Endothelial cell of umbilical vein (primary cell): ENCODE results near the gene NT5DC4. TPM values are rescaled to one million over a fixed set of nuclear protein-coding genes. Genes with fewer than 3 reads are reported as not detected.

Experiments
- BruUV-seq: library from RNA; stranded (reverse); fragments of 400-500 nt; replicated peaks from 2 replicates; lab custom pipeline; 2021; lab: Mats Ljungman, UMichigan
- CTCF ChIA-PET: fragments of 300-600, 350-600 bp; sonication (Branson Sonifier 250); formaldehyde crosslinking; loops from one replicate; lab custom pipeline; 2021; ENCODE audit warnings: antibody characterized with exemption, inconsistent platforms; lab: Charles Lee
- POLR2A ChIA-PET: fragments of 300-600, 350-600 bp; sonication (Branson Sonifier 250); formaldehyde crosslinking; loops from one replicate; lab custom pipeline; 2021; ENCODE audit warnings: antibody characterized with exemption, inconsistent platforms; lab: Charles Lee
- DNase-seq: peaks from one replicate; pipeline ENCODE4 v3.0.0-alpha.2; 2011; ENCODE audit warnings: low read depth, low spot score
- FAIRE-seq: peaks from 2 replicates; lab custom pipeline; 2011; peaks lifted over from hg19 to GRCh38; lab: Jason Lieb, UNC
- H2AFZ ChIP-seq: 2 replicates; pipeline ENCODE4 v1.6.0; 2012; ENCODE audit warnings: low read depth, low read length, control low read depth, inconsistent platforms
- H3K27ac ChIP-seq: 2 replicates; pipeline ENCODE4 v1.5.1; 2011; ENCODE audit warnings: low read depth, mild to moderate bottlenecking, control low read depth, low read length, moderate library complexity; ENCODE audit not compliant: insufficient read depth
- H3K27me3 ChIP-seq, 2 experiments: 2 replicates each; pipeline versions ENCODE4 v1.6.0 to v1.6.1; 2011; ENCODE audit warnings: low read length in 2 of 2, mixed read lengths in 1 of 2; ENCODE audit not compliant: control insufficient read depth in 2 of 2, insufficient read depth in 2 of 2
- H3K36me3 ChIP-seq, 2 experiments: 2 replicates in 1 of 2; 3 replicates in 1 of 2; pipeline ENCODE4 v1.5.1; 2011; ENCODE audit warnings: low read length in 2 of 2, mild to moderate bottlenecking in 1 of 2, moderate library complexity in 1 of 2; ENCODE audit not compliant: control insufficient read depth in 2 of 2, insufficient read depth in 2 of 2; ENCODE audit errors: extremely low read depth in 1 of 2
- H3K4me1 ChIP-seq: 3 replicates; pipeline ENCODE4 v1.5.1; 2011; ENCODE audit warnings: mild to moderate bottlenecking, low read length; ENCODE audit not compliant: control insufficient read depth, insufficient read depth; ENCODE audit errors: extremely low read depth
- H3K4me2 ChIP-seq: 2 replicates; pipeline ENCODE4 v1.6.1; 2011; ENCODE audit warnings: low read length, control low read depth, mixed read lengths; ENCODE audit not compliant: insufficient read depth
- H3K4me3 ChIP-seq, 3 experiments: fragments of 200-600 bp in 1 of 3; sonication (generic), shearing (Covaris generic) in 1 of 3; replicated peaks in 1 of 3; 2 replicates each; pipeline ENCODE4 v1.5.1; 2011 to 2016; ENCODE audit warnings: control low read depth in 3 of 3, low read length in 3 of 3, mild to moderate bottlenecking in 2 of 3, inconsistent platforms in 1 of 3, low read depth in 1 of 3, moderate library complexity in 1 of 3; ENCODE audit not compliant: insufficient read depth in 1 of 3
- H3K79me2 ChIP-seq: 2 replicates; pipeline ENCODE4 v1.6.0; 2012; ENCODE audit warnings: low read length, inconsistent platforms; ENCODE audit not compliant: control insufficient read depth, insufficient read depth
- H3K9ac ChIP-seq: replicated peaks from 2 replicates; pipeline ENCODE3; 2011; ENCODE audit warnings: low read length, control low read depth; ENCODE audit not compliant: insufficient read depth; ENCODE audit errors: extremely low read depth
- H3K9me1 ChIP-seq: replicated peaks from 3 replicates; pipeline ENCODE4 v1.6.0; 2011; ENCODE audit warnings: mild to moderate bottlenecking, low read length; ENCODE audit not compliant: control insufficient read depth, insufficient read depth; ENCODE audit errors: extremely low read depth
- H3K9me3 ChIP-seq: replicated peaks from 2 replicates; pipeline ENCODE4 v1.5.1; 2012; ENCODE audit warnings: low read length, inconsistent platforms; ENCODE audit not compliant: control insufficient read depth, insufficient read depth
- H4K20me1 ChIP-seq: replicated peaks from 2 replicates; pipeline ENCODE3; 2011; ENCODE audit warnings: mild to moderate bottlenecking, low read length; ENCODE audit not compliant: control insufficient read depth, insufficient read depth; ENCODE audit errors: extremely low read depth
- FOS ChIP-seq: IDR thresholded peaks from 2 replicates; pipeline ENCODE4 v1.6.1; 2011; ENCODE audit warnings: mild to moderate bottlenecking, low read length, moderate library complexity, borderline replicate concordance; ENCODE audit not compliant: insufficient read depth
- dilution Hi-C: fragments of 300-500 bp; cut with MboI; formaldehyde crosslinking; loops from one replicate; pipeline ENCODE4 v1.15.0; 2019; ENCODE audit warnings: low sequenced_read_pairs; ENCODE audit not compliant: extremely low pct_ligation_motif_present
- intact Hi-C: fragments of 100-400 bp; cut with micrococcal nuclease; formaldehyde crosslinking; loops from one replicate; pipeline ENCODE4 v1.10.0; 2022
- polyA plus RNA-seq, 4 experiments: library from polyadenylated mRNA; depleted of rRNA in 3 of 4; stranded (reverse) in 3 of 4; unstranded in 1 of 4; fragments of >200 nt; gene quantifications; 2 replicates each; pipeline versions ENCODE4 v1.2.1 to v1.2.3, GENCODE V29; 2011 to 2012; ENCODE audit warnings: missing spikeins in 1 of 4
- total RNA-seq: library from RNA; stranded (reverse); gene quantifications from 2 replicates; pipeline ENCODE4 v1.2.3, GENCODE V29; 2021
- TF ChIP-seq, protein P1 (sequence below), 2 donors: IDR thresholded peaks; 1 replicate in 1 of 2; 2 replicates in 1 of 2; pipeline ENCODE4 v1.5.1; 2011; ENCODE audit warnings: low read length in 2 of 2, mild to moderate bottlenecking in 2 of 2, moderate library complexity in 2 of 2, control low read depth in 1 of 2, inconsistent platforms in 1 of 2, low read depth in 1 of 2; ENCODE audit not compliant: insufficient read depth in 1 of 2; ENCODE audit errors: extremely low read depth in 1 of 2

The NT5DC4 gene
- total and polyA plus RNA-seq, 2 donors (not counting 3 experiments of a cell fraction or from before 2014, with no cell fraction given): not detected

DNA sequence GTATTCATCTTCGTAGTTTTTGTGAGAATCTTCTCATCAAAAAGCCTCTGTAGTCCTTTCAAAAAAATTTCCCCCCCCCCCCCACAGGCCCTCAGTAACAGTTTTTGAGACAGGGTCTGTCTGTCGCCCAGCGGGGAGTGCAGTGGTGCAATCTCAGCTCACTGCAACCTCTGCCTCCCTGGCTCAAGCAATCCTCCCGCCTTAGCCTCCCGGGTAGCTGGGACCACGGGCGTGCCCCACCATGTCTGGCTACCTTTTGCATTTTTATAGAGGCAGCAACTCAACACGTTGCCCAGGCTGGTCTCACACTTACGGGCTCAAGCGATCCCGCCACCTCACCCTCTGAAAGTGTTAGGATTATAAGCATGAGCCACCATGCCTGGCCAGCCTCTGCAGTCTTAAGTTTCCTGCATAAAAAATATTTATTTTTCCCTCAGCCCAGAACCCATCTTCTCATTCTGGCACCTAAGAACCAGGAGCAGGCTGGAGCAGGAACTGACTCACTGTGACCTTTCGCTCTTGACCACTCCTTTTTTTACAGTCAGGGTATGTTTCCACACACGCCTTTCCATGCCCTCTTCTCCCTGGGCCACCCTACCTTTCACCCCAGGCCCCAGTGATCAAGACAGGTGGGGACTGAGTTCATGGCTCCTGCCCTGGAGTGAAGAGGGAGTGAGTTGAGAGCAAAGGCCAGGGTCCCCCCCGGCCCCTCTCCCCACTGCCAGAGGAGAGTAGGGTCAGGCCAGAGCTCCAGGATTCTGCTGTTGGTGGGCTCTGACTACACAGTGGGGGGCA lies 32.5 kb upstream of the NT5DC4 start:
- intact Hi-C loops: loop anchor here (1.0 kb wide), 1 partner anchor 104 kb away; the partner anchor contains the start of gene CHCHD5
- Histone ChIP-seq H3K9ac (no peak overlapping the region), H3K27ac (peak overlapping the region; percentile 21), H3K79me2 (no peaks in the 10 kb centered on the region), H3K9me1 (no peaks in the 10 kb centered on the region), H3K27me3 (no peaks in the 10 kb centered on the region), H3K4me2 (no peak overlapping the region), H3K9me3 (no peaks in the 10 kb centered on the region), H4K20me1 (no peaks in the 10 kb centered on the region), H3K4me3 (no peak overlapping the region), H3K36me3 (no peaks in the 10 kb centered on the region), H2AFZ (peak overlapping the region; percentile 7), H3K4me1 (peaks cover 48% of the 10 kb centered on the region)
- FAIRE-seq: peak; percentile 83
- POLR2A ChIA-PET: interaction anchor here (0.6 kb wide), 1 partner anchor 43 kb away, joined by 5 read pairs; no protein-coding TSS in a partner anchor
- no TSS peak for BruUV-seq
- DNase-seq: peak; percentile 30
- TF ChIP-seq, protein P1, sequence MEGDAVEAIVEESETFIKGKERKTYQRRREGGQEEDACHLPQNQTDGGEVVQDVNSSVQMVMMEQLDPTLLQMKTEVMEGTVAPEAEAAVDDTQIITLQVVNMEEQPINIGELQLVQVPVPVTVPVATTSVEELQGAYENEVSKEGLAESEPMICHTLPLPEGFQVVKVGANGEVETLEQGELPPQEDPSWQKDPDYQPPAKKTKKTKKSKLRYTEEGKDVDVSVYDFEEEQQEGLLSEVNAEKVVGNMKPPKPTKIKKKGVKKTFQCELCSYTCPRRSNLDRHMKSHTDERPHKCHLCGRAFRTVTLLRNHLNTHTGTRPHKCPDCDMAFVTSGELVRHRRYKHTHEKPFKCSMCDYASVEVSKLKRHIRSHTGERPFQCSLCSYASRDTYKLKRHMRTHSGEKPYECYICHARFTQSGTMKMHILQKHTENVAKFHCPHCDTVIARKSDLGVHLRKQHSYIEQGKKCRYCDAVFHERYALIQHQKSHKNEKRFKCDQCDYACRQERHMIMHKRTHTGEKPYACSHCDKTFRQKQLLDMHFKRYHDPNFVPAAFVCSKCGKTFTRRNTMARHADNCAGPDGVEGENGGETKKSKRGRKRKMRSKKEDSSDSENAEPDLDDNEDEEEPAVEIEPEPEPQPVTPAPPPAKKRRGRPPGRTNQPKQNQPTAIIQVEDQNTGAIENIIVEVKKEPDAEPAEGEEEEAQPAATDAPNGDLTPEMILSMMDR (IDR thresholded peaks at IDR 0.05; ENCODE audit: extremely low read depth in 1 of 2, insufficient read depth in 1 of 2, low read depth in 1 of 2, low read length in 2 of 2): no peak
- TF ChIP-seq FOS: peak; percentile 61
- dilution Hi-C loops: no loop called here
- CTCF ChIA-PET: interaction anchor here (0.6 to 5.3 kb wide), 6 partner anchors 14 to 194 kb away, joined by 3 to 59 read pairs (median 6); no protein-coding TSS in a partner anchor
